ENCODE results near the gene KCNQ2. TPM values are rescaled to one million over a fixed set of nuclear protein-coding genes. Genes with fewer than 3 reads are reported as not detected.

Gene KCNQ2
- total and polyA plus RNA-seq, 2 experiments from 2014 or later, result 68.5 to 92.4 TPM

GRCh38 chr20:63417097-63417737, 55.2 kb downstream of the KCNQ2 start:
- Histone ChIP-seq H3F3A (replicated peaks; ENCODE audit: low read depth) (no peaks in the 10 kb centered on the region), H3K36me3 (ENCODE audit: insufficient read depth) (no peaks in the 10 kb centered on the region), H3K27me3 (ENCODE audit: insufficient read depth) (no peaks in the 10 kb centered on the region), H3K9me2 (ENCODE audit: insufficient read depth) (no peaks in the 10 kb centered on the region), H2AFZ (no peak overlapping the region), H3K79me2 (replicated peaks; ENCODE audit: insufficient read depth) (no peaks in the 10 kb centered on the region), H3K4me3 (no peak overlapping the region), H3K27ac (ENCODE audit: low read depth) (no peak overlapping the region), H4K20me1 (replicated peaks; ENCODE audit: insufficient read depth) (no peaks in the 10 kb centered on the region), H3K4me2 (no peak overlapping the region), H3K4me1 (ENCODE audit: insufficient read depth) (no peaks in the 10 kb centered on the region)
- Mint-ChIP-seq H3K36me3 (ENCODE audit: low read depth) (no peaks in the 10 kb centered on the region), H3K4me1 (peaks cover 7% of the 10 kb centered on the region; the same call in 2 of the 3 replicates), H3K9me3 (no peaks in the 10 kb centered on the region), H3K27me3 (ENCODE audit: insufficient read depth, low read depth, poor library complexity) (no peaks in the 10 kb centered on the region), H3K4me3 (no peak overlapping the region), H3K27ac (no peak overlapping the region)
- ATAC-seq, result peak; percentile 51
- TF ChIP-seq REST (IDR thresholded peaks at IDR 0.05; ENCODE audit: unreplicated experiment), result no peak
- no peak for TF ChIP-seq ZNF331 (CRISPR knock-in tag; IDR thresholded peaks at IDR 0.05; ENCODE audit: low read depth)
- no peak for TF ChIP-seq NANOG (IDR thresholded peaks at IDR 0.05; ENCODE audit: borderline replicate concordance)
- TF ChIP-seq ETS1 (IDR thresholded peaks at IDR 0.05), result no peak
- no peak for TF ChIP-seq CTCF (conservative IDR thresholded peaks at IDR 0.05; ENCODE audit: low read depth in 2 of 2)
- TF ChIP-seq ZNF114 (CRISPR knock-in tag; IDR thresholded peaks at IDR 0.05), result no peak
- TF ChIP-seq EZH2phosphoT487 (IDR thresholded peaks at IDR 0.05; ENCODE audit: unreplicated experiment), result no peak
- TF ChIP-seq STAT1 (IDR thresholded peaks at IDR 0.05; ENCODE audit: unreplicated experiment), result no peak
- TF ChIP-seq JUNB (IDR thresholded peaks at IDR 0.05; ENCODE audit: unreplicated experiment), result no peak
- TF ChIP-seq, protein P1, sequence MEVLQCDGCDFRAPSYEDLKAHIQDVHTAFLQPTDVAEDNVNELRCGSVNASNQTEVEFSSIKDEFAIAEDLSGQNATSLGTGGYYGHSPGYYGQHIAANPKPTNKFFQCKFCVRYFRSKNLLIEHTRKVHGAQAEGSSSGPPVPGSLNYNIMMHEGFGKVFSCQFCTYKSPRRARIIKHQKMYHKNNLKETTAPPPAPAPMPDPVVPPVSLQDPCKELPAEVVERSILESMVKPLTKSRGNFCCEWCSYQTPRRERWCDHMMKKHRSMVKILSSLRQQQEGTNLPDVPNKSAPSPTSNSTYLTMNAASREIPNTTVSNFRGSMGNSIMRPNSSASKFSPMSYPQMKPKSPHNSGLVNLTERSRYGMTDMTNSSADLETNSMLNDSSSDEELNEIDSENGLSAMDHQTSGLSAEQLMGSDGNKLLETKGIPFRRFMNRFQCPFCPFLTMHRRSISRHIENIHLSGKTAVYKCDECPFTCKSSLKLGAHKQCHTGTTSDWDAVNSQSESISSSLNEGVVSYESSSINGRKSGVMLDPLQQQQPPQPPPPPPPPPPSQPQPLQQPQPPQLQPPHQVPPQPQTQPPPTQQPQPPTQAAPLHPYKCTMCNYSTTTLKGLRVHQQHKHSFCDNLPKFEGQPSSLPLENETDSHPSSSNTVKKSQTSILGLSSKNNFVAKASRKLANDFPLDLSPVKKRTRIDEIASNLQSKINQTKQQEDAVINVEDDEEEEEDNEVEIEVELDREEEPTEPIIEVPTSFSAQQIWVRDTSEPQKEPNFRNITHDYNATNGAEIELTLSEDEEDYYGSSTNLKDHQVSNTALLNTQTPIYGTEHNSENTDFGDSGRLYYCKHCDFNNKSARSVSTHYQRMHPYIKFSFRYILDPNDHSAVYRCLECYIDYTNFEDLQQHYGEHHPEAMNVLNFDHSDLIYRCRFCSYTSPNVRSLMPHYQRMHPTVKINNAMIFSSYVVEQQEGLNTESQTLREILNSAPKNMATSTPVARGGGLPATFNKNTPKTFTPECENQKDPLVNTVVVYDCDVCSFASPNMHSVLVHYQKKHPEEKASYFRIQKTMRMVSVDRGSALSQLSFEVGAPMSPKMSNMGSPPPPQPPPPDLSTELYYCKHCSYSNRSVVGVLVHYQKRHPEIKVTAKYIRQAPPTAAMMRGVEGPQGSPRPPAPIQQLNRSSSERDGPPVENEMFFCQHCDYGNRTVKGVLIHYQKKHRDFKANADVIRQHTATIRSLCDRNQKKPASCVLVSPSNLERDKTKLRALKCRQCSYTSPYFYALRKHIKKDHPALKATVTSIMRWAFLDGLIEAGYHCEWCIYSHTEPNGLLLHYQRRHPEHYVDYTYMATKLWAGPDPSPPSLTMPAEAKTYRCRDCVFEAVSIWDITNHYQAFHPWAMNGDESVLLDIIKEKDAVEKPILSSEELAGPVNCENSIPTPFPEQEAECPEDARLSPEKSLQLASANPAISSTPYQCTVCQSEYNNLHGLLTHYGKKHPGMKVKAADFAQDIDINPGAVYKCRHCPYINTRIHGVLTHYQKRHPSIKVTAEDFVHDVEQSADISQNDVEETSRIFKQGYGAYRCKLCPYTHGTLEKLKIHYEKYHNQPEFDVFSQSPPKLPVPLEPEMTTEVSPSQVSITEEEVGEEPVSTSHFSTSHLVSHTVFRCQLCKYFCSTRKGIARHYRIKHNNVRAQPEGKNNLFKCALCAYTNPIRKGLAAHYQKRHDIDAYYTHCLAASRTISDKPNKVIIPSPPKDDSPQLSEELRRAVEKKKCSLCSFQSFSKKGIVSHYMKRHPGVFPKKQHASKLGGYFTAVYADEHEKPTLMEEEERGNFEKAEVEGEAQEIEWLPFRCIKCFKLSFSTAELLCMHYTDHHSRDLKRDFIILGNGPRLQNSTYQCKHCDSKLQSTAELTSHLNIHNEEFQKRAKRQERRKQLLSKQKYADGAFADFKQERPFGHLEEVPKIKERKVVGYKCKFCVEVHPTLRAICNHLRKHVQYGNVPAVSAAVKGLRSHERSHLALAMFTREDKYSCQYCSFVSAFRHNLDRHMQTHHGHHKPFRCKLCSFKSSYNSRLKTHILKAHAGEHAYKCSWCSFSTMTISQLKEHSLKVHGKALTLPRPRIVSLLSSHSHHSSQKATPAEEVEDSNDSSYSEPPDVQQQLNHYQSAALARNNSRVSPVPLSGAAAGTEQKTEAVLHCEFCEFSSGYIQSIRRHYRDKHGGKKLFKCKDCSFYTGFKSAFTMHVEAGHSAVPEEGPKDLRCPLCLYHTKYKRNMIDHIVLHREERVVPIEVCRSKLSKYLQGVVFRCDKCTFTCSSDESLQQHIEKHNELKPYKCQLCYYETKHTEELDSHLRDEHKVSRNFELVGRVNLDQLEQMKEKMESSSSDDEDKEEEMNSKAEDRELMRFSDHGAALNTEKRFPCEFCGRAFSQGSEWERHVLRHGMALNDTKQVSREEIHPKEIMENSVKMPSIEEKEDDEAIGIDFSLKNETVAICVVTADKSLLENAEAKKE (CRISPR knock-in tag; IDR thresholded peaks at IDR 0.05), result no peak
- no peak for TF ChIP-seq EZH2 (IDR thresholded peaks at IDR 0.05; ENCODE audit: low read depth, unreplicated experiment)
- no peak for TF ChIP-seq POLR2AphosphoS5 (IDR thresholded peaks at IDR 0.05; ENCODE audit: low read depth)
- TF ChIP-seq CREB1 (CRISPR knock-in tag; IDR thresholded peaks at IDR 0.05; ENCODE audit: low read depth), result no peak
- DNase-seq (ENCODE audit: low spot score), result no peak

Data from GM23338 (cell line).